Activated CD4-positive, alpha-beta T cell treated with anti-CD3 and anti-CD28 coated beads for 36 hours (primary cell): ENCODE data around the gene AGRP. TPM values are rescaled to one million over a fixed set of nuclear protein-coding genes. Genes with fewer than 3 reads are reported as not detected.
"Not testable (repeated sequence)": the region's sequence is repeated elsewhere in the genome, so short reads cannot be mapped to it uniquely, and the experiment has no call there.

Experiments used
- ATAC-seq: fragments of 200-7000 bp; cut with Tn5 transposase; one replicate; pipeline ENCODE4 v1.10.0; 2021; ENCODE audit warnings: mild to moderate bottlenecking, moderate library complexity
- CTCF ChIA-PET: fragments of 350-600 bp; sonication (Branson Sonifier 250); formaldehyde crosslinking; loops from one replicate; lab custom pipeline; 2021; ENCODE audit warnings: antibody characterized with exemption; lab: Charles Lee
- POLR2A ChIA-PET: fragments of 350-600 bp; sonication (Branson Sonifier 250); formaldehyde crosslinking; loops from one replicate; lab custom pipeline; 2021; ENCODE audit warnings: antibody characterized with exemption, inconsistent platforms; lab: Charles Lee
- DNase-seq: peaks from one replicate; pipeline ENCODE4 v3.0.0-alpha.2; 2020
- H3K27ac Mint-ChIP-seq: one replicate; pipeline ENCODE4 v1.8.0; 2021; ENCODE audit warnings: mixed read lengths
- H3K27me3 Mint-ChIP-seq: one replicate; pipeline ENCODE4 v1.8.0; 2021; ENCODE audit warnings: mixed read lengths
- H3K36me3 Mint-ChIP-seq: one replicate; pipeline ENCODE4 v1.8.0; 2021; ENCODE audit warnings: low read depth, mixed read lengths
- H3K4me1 Mint-ChIP-seq: one replicate; pipeline ENCODE4 v1.8.0; 2021; ENCODE audit warnings: mixed read lengths
- H3K4me3 Mint-ChIP-seq: one replicate; pipeline ENCODE4 v1.8.0; 2021; ENCODE audit warnings: mild to moderate bottlenecking, moderate library complexity, mixed read lengths
- H3K9me3 Mint-ChIP-seq: one replicate; pipeline ENCODE4 v1.8.0; 2021; ENCODE audit warnings: low read depth, mixed read lengths
- intact Hi-C, 2 experiments: fragments of 100-400 bp; cut with DNase I in 1 of 2; cut with micrococcal nuclease in 1 of 2; formaldehyde crosslinking; loops; one replicate each; pipeline versions ENCODE4 v1.14.2 to v1.15.1; 2022 to 2024; cut with DNase I, micrococcal nuclease
- total RNA-seq, 2 experiments: library from RNA; stranded (reverse); gene quantifications; one replicate each; pipeline ENCODE4 v1.2.3, GENCODE V29; 2021

The AGRP gene
- total RNA-seq, 2 experiments from 2014 or later = not detected

DNA sequence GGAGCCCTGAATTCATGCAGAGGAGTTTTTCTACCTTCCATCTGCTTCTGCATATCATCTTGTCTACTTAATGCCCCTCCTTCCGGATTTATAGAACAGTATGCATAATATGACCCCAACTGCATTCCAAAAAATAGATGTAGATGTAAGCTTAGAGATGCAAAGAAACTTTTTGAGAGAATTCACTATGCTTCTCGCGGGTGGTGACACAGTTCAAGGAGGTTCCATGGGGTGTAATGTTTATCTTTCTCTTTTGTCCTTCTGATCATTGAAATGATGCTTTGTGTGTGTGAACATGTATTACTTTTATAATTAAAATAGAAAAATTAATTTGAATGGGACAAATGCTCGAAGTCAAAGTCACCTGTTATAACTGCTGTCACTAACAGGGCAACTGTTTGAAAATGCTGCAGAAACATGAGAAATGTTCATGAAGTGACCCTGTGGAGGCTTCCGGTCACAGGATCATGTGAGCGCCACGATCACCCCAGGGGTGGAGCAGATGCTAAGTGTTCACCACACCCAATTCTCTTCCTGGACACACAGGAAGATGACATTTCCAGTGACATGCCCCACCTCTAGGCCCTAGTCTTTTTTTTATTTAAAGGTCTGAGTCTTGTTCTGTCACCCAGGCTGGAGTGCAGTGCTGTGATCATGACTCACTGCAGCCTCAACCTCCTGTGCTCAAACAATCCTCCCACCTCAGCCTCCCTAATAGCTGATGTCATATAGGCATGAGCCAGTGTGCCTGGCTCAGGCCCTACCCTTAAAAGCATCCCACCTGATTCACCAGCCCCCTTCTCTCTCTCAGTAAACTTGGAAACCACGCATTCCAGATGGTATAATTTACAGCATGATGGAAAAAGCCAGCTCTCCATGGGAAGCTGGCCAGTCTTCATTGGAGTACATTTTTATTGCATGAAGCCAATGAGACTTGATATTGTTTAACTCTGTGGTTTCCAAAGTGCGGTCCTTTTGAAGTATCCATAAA is 21.0 kb upstream of the AGRP start:
- peak; percentile 66 for DNase-seq
- no peak overlapping the region for H3K4me3 Mint-ChIP-seq
- peaks cover 45% of the 10 kb centered on the region for H3K4me1 Mint-ChIP-seq
- H3K9me3 Mint-ChIP-seq = no peaks in the 10 kb centered on the region
- POLR2A ChIA-PET = interaction anchor here (1.4 kb wide), 1 partner anchor 16 kb away, joined by 3 read pairs; no protein-coding TSS in a partner anchor
- H3K27ac Mint-ChIP-seq = peak overlapping the region; percentile 72
- intact Hi-C loops = no loop called here
- peaks cover 9% of the 10 kb centered on the region for H3K36me3 Mint-ChIP-seq
- CTCF ChIA-PET = interaction anchor here (0.6 to 1.7 kb wide), 10 partner anchors 10 to 389 kb away, joined by 3 to 9 read pairs (median 3); partner anchors contain the start of gene PSKH1
- peak; percentile 96 for ATAC-seq
- H3K27me3 Mint-ChIP-seq = no peaks in the 10 kb centered on the region

- intact Hi-C loops = no loop called here
- ChIA-PET POLR2A (interaction anchor here (0.7 kb wide), 1 partner anchor 15 kb away, joined by 3 read pairs; no protein-coding TSS in a partner anchor), CTCF (interaction anchor here (22.2 kb wide), 1 partner anchor 17 kb away, joined by 390 read pairs; no protein-coding TSS in a partner anchor)
- Mint-ChIP-seq H3K4me1 (peaks cover 9% of the 10 kb centered on the region), H3K9me3 (no peaks in the 10 kb centered on the region), H3K4me3 (no peak overlapping the region), H3K36me3 (no peaks in the 10 kb centered on the region), H3K27me3 (no peaks in the 10 kb centered on the region), H3K27ac (no peak overlapping the region)
- DNase-seq (no peak), ATAC-seq (no peak)
Observed at GRCh38 chr16:67499106-67499505, 15.8 kb upstream of the AGRP start.

- CTCF ChIA-PET = interaction anchor here (1.0 to 22.2 kb wide), 4 partner anchors 9 to 174 kb away, joined by 4 to 390 read pairs (median 6); partner anchors contain the start of gene ATP6V0D1
- Mint-ChIP-seq H3K9me3 (no peaks in the 10 kb centered on the region), H3K27me3 (no peaks in the 10 kb centered on the region), H3K36me3 (peaks cover 4% of the 10 kb centered on the region), H3K4me3 (no peak overlapping the region), H3K27ac (no peak overlapping the region), H3K4me1 (peaks cover 10% of the 10 kb centered on the region)
- DNase-seq (no peak), ATAC-seq (no peak)
- intact Hi-C loops = no loop called here
- POLR2A ChIA-PET = interaction anchor here (0.6 to 0.7 kb wide), 2 partner anchors 31 to 87 kb away, joined by 3 read pairs; no protein-coding TSS in a partner anchor
Observed at GRCh38 chr16:67490335-67491096, 7.2 kb upstream of the AGRP start.

DNA sequence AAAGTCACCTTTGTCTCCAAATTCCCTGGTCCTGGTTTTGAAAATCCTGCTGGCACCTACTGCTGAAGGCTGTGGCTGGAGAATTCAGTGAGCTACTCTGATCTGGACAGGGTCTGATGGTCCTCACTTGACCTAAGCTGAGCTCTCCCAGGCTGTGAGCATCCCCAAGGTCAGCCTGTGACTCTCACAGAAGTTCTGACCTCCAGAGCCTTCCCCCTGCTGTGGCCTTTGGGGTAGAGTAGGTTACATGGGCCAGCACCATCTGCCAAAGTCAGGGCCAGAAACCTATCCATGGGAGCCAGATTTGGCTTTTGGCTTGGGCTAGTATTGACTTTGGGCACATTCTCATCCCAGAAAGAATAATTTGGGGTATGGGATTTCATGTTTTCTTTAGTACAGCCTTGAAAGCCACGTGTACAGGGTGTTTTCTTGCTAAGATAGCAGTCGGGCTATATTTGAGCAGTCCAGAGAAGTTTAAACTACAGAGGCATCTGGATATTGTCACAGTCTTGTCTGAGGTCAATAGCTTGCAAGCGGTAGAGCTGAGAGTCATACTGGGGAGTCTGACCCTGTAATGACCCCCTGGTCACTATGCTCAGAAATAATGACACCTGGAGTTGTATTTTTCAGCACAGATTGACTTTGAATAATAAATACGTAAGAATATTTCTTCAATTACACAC is 6.2 kb upstream of the AGRP start:
- Mint-ChIP-seq H3K9me3 (no peaks in the 10 kb centered on the region), H3K4me1 (peaks cover 10% of the 10 kb centered on the region), H3K27ac (peak overlapping the region; percentile 60), H3K27me3 (no peaks in the 10 kb centered on the region), H3K36me3 (peaks cover 6% of the 10 kb centered on the region), H3K4me3 (no peak overlapping the region)
- ChIA-PET POLR2A (no interaction called here), CTCF (interaction anchor here (1.2 to 22.2 kb wide), 4 partner anchors 8 to 179 kb away, joined by 3 to 390 read pairs (median 6); partner anchors contain the start of gene ATP6V0D1)
- DNase-seq = no peak
- intact Hi-C loops = no loop called here
- no peak for ATAC-seq

DNA sequence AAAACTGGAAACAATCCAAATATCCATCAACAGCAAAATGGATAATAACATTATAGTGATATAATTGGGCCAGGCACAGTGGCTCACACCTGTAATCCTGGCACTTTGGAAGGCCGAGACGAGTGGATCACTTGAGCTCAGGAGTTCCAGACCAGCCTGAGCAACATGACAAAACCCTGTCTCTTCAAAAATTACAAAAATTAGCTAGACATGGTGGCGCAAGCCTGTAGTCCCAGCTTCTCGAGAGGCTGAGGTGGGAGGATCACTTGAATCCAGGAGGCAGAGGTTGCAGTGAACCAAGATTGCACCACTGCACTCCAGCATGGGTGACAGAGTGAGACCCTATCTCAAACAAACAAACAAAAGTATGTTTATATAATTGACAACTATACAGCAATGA is 4.2 kb upstream of the AGRP start:
- ATAC-seq, H3K9me3 Mint-ChIP-seq, DNase-seq, H3K4me3 Mint-ChIP-seq, H3K27me3 Mint-ChIP-seq, H3K36me3 Mint-ChIP-seq, H3K27ac Mint-ChIP-seq, intact Hi-C loops, POLR2A ChIA-PET: not testable (repeated sequence)
- CTCF ChIA-PET = interaction anchor here (0.6 to 22.2 kb wide), 4 partner anchors 9 to 589 kb away, joined by 3 to 390 read pairs (median 4); no protein-coding TSS in a partner anchor
- H3K4me1 Mint-ChIP-seq = peaks cover 13% of the 10 kb centered on the region

GRCh38 chr16:67486805-67487204 is 3.5 kb upstream of the AGRP start:
- Mint-ChIP-seq H3K9me3 (no peaks in the 10 kb centered on the region), H3K27ac (no peak overlapping the region), H3K4me3 (no peak overlapping the region), H3K27me3 (no peaks in the 10 kb centered on the region), H3K4me1 (peaks cover 19% of the 10 kb centered on the region), H3K36me3 (peaks cover 10% of the 10 kb centered on the region)
- ChIA-PET CTCF (interaction anchor here (1.6 to 22.2 kb wide), 2 partner anchors 10 to 30 kb away, joined by 5 to 390 read pairs; no protein-coding TSS in a partner anchor), POLR2A (no interaction called here)
- intact Hi-C loops = no loop called here
- DNase-seq = no peak
- ATAC-seq = no peak

DNA sequence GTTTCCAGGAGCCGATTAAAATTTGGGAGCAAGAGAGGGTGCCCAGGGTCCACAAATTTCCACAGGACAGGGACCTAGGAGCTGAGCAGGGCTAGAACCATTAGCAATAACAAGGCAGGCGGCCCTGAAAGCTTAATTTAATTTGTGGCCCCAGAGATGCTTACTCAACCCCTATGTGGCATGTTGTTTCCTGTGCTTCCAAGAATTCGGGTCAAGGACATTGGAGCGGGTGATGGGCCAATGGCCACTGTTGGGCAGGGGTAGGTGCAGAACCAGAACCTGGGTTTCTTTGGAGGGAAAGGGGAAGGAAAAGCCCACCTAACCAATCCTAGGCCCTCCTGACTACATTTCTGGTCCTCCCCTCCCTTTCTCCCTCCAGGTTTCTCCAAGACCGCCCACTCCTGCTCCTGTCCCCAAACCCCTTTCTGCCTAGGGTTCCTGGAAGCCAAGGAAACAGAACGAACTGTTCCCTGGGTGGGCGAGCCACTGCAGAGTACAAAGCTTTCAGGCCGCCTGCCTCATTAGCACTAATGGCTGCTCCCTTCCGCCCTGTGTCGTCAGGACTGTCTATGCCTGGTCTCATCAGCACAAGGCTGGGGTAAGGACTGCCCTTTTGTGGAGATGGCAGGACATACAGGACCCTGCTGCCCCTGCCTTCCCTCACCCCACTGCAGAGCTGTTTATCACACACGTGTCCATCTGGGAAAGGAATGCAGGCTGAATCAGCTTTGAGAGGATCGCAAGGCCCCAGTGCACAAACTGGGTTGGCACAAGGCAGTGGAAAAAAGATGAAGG is 581 bp upstream of the AGRP start:
- Mint-ChIP-seq H3K27ac (peak overlapping the region; percentile 19), H3K36me3 (peaks cover 10% of the 10 kb centered on the region), H3K9me3 (no peaks in the 10 kb centered on the region), H3K4me1 (peaks cover 24% of the 10 kb centered on the region), H3K27me3 (no peaks in the 10 kb centered on the region), H3K4me3 (no peak overlapping the region)
- no peak for DNase-seq
- ATAC-seq = no peak
- CTCF ChIA-PET = interaction anchor here (0.6 to 22.2 kb wide), 3 partner anchors 32 to 166 kb away, joined by 3 to 390 read pairs (median 4); no protein-coding TSS in a partner anchor
- POLR2A ChIA-PET = interaction anchor here (0.7 kb wide), 1 partner anchor 318 kb away, joined by 3 read pairs; no protein-coding TSS in a partner anchor
- intact Hi-C loops = loop anchor here in 1 of 2 experiments (5.0 kb wide), 1 partner anchor 178 kb away; the partner anchor contains the start of genes ACD and PARD6A

DNA sequence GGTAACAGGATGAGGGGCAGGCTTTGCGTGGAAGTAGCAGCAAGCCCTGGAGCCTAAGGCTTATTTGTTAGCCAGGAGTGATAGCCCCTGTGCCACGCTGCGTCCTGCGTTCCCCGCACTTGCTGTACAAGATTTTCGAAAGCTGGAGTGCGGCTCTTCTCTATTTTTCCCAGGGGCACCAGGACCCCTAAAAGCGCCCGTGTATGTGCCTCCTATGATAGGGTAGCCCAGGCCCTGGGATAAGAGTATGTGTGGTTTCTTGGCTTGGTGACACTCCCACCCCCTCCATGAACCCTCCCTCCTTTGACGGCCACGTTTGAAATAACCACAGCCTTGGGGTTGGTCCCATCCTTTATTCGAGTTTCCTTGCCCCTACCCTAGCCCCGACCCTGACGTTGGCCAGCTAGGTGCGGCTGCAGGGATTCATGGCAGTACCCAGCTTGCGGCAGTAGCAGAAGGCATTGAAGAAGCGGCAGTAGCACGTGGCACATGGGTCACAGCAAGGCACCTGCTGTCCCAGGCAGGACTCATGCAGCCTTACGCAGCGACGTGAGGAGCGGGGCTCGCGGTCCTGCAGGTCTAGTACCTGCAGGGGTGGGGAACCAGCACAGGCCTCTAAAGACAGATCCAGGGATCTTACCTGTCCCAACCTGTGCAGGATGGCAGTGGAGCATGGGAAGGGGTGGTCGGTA is 968 bp downstream of the AGRP start:
- peak overlapping the region; percentile 97 for H3K4me3 Mint-ChIP-seq
- no peaks in the 10 kb centered on the region for H3K9me3 Mint-ChIP-seq
- peaks cover 22% of the 10 kb centered on the region for H3K4me1 Mint-ChIP-seq
- H3K36me3 Mint-ChIP-seq = peaks cover 10% of the 10 kb centered on the region
- no peaks in the 10 kb centered on the region for H3K27me3 Mint-ChIP-seq
- ChIA-PET CTCF (interaction anchor here (0.6 to 22.2 kb wide), 15 partner anchors 8 to 487 kb away, joined by 3 to 390 read pairs (median 8); partner anchors contain the start of genes C16orf86 and ENKD1), POLR2A (interaction anchor here (1.7 kb wide), 1 partner anchor 178 kb away, joined by 4 read pairs; the partner anchor contains the start of gene ACD)
- DNase-seq (peak; percentile 26), ATAC-seq (no peak)
- H3K27ac Mint-ChIP-seq = peak overlapping the region; percentile 98
- intact Hi-C loops = loop anchor here in 1 of 2 experiments (5.0 kb wide), 1 partner anchor 180 kb away; the partner anchor contains the start of genes ACD and PARD6A
